ENCODE measurements around the gene CLCN4.

- TF ChIP-seq POLR2A (IDR thresholded peaks at IDR 0.05; ENCODE audit: low read length) (no peak), GATA1 (IDR thresholded peaks at IDR 0.05; ENCODE audit: low read depth, low read length) (no peak)
These were observed 46.3 kb upstream of the CLCN4 start for GRCh38 chrX:10110316-10110935.

Measured in erythroblast (primary cell).